HG03066 (cell line): ENCODE data around the gene MARCHF10.

Experiments used
- ATAC-seq: cut with Tn5 transposase; IDR thresholded peaks from one replicate; pipeline ENCODE4 v1.9.1; 2021; ENCODE audit warnings: low read depth; ENCODE audit not compliant: unreplicated experiment

The MARCHF10 gene

GRCh38 chr17:62822080-62822904, 14.2 kb upstream of the MARCHF10 start:
- ATAC-seq: no peak

- ATAC-seq: no peak
These were observed 13.3 kb upstream of the MARCHF10 start for GRCh38 chr17:62821189-62822079.

- ATAC-seq: no peak
These were observed 11.6 kb upstream of the MARCHF10 start for GRCh38 chr17:62819511-62820221.

- no peak for ATAC-seq
These were observed 10.4 kb upstream of the MARCHF10 start for GRCh38 chr17:62818526-62818925.

- ATAC-seq: no peak
These were observed 8.2 kb upstream of the MARCHF10 start for GRCh38 chr17:62816282-62816839.

GRCh38 chr17:62809656-62810055, 1.5 kb upstream of the MARCHF10 start:
- no peak for ATAC-seq

GRCh38 chr17:62808576-62808970, 459 bp upstream of the MARCHF10 start:
- ATAC-seq: no peak

- ATAC-seq: no peak
These were observed 2.9 kb downstream of the MARCHF10 start for GRCh38 chr17:62805234-62805633.

- no peak for ATAC-seq
These were observed 3.3 kb downstream of the MARCHF10 start for GRCh38 chr17:62804822-62805221.

GRCh38 chr17:62804025-62804424, 4.1 kb downstream of the MARCHF10 start:
- no peak for ATAC-seq

GRCh38 chr17:62802561-62803205, 5.4 kb downstream of the MARCHF10 start:
- ATAC-seq: no peak

GRCh38 chr17:62801553-62802114, 6.5 kb downstream of the MARCHF10 start:
- ATAC-seq: no peak

GRCh38 chr17:62800585-62800984, 7.5 kb downstream of the MARCHF10 start:
- no peak for ATAC-seq

GRCh38 chr17:62797959-62798358, 10.2 kb downstream of the MARCHF10 start:
- no peak for ATAC-seq

GRCh38 chr17:62796291-62796690, 11.8 kb downstream of the MARCHF10 start:
- no peak for ATAC-seq

- ATAC-seq: no peak
These were observed 13.5 kb downstream of the MARCHF10 start for GRCh38 chr17:62794666-62794971.

- no peak for ATAC-seq
These were observed 14.0 kb downstream of the MARCHF10 start for GRCh38 chr17:62793919-62794665.

GRCh38 chr17:62792447-62792800, 15.7 kb downstream of the MARCHF10 start:
- ATAC-seq: no peak

GRCh38 chr17:62791767-62792446, 16.2 kb downstream of the MARCHF10 start:
- ATAC-seq: no peak
